Tibial nerve (tissue), 4 donors: ENCODE measurements around the gene HLA-DOA.
A peak's percentile ranks its signal among the peaks of the same experiment; 100 is the strongest.

Experiments
- CTCF ChIP-seq, 5 experiments: fragments of 200-600 bp in 3 of 5; fragments of 450-650 bp in 2 of 5; sonication (generic) in 3 of 5; IDR thresholded peaks; one replicate each; pipeline ENCODE4 v1.5.1; 2016 to 2019; ENCODE audit warnings: antibody characterized with exemption in 5 of 5, mild to moderate bottlenecking in 3 of 5, moderate library complexity in 2 of 5
- EP300 ChIP-seq, 2 donors: sonication (generic); formaldehyde crosslinking; IDR thresholded peaks; one replicate each; pipeline ENCODE4 v1.6.1; 2017; ENCODE audit warnings: antibody characterized with exemption in 2 of 2, mild to moderate bottlenecking in 1 of 2
- POLR2A ChIP-seq, 2 donors: fragments of 450-650 bp; IDR thresholded peaks; one replicate each; pipeline ENCODE4 v1.6.1; 2017; ENCODE audit warnings: antibody characterized with exemption in 2 of 2, mild to moderate bottlenecking in 2 of 2, moderate library complexity in 2 of 2

DNA sequence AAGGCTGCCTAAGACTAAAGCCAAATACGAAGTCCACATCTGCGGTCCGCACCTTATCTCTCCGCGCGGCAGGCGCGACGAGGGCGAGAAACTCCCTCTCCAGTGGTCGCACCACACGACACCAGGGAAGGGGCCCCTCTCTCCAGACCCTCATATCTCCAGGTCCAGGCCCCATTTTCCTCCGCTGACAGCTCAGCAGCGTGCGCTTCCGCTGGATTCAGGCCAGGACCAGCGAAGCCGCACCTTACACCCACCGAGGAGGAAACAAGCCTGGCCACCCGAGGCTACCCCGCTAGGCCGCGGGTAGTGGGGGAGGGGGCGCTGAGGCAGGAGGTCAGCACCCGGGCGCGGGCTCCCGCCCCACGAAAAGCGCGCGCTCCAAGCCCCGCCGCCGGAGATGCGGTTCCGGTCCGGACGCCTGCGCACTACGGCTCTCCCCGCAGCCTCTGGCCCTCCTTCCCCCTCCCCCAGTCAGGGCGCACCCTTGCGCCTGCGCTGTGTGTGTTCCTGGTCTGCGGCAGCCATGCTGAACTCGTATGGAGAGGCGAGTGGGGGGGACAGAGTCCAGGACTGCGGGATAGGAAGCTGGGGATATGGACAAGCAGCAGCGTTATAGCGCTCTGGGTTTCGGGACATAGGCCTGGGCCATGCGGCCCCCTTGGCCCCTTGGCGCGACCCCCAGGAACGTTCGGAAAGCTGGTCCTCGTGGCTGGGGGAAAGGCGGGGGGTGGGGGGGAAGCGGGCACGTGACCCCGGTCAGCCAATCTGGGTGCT is 41.1 kb downstream of the HLA-DOA start, which contains the start of gene BRD2:
- TF ChIP-seq CTCF (IDR thresholded peaks at IDR 0.05) (peak in 2 of 5 experiments; percentile 39 to 47), POLR2A (IDR thresholded peaks at IDR 0.05) (peak; percentile 94 to 97), EP300 (IDR thresholded peaks at IDR 0.05) (peak; percentile 68 to 98)
